Nucleus accumbens (tissue), 56 donors: Measurements from ENCODE around the gene CSMD2.

Source experiments
- DNase-seq, 56 donors: peaks; one replicate each; lab custom pipeline; 2025; lab: John Stamatoyannopoulos, UW

CSMD2 gene

DNA sequence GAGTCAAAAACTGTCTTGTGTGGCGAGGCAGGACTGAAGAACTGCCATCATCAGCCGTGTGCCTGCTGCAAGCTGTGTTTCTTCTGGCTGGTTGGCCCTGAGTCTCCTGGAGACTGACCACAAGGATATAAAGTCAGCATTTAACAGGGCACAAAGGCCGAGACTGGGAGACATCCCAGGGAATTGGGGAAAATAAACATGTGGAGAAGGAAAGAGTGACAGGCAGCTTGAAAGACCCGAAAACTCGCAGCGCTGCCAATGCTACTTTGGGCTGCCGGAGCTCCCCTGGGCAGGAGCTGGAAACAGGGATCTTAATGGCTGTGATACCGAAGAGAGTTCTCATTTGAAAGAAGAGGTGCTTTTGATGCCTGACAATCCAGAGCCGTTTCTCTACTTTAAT is 426.5 kb downstream of the CSMD2 start:
- no peak for DNase-seq

DNA sequence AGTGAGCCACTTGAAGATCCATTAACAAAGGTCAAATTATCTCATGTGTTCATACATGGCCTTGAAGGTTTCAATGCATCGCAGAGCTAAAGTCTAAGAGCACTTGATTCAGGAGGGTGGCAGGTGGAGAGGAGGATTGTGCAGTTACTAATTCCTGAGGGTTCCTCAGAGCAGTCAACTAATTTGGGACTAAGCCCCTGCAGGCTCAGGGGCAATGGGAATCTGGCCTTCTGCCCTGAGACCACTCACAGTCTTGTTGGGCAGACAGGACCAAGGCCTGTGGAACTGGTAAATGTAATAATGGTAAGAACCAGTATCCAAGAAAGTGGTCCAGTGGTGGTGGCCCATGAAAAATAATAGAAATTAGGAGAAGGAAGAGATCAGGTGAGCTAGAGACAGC is 428.5 kb downstream of the CSMD2 start:
- DNase-seq, result no peak

DNA sequence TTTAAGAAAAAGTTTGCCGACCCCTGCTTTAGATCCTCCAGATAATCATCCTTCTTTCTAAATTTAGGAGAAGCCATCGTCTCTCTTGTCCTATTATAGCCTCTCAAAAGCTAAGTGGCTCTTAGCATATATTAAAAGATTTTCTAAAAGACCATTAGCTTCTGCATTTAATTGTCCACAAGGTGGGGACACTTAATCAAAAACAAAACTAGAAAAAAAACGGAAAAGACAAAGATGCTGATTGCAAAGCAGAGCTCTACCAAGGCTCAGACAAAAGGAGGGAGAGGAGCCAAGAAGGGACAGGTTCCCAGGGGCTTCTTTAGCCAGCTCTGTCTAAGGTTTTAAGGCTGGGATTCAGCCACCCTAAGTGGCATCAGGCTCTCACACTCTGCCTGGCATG is 429.4 kb downstream of the CSMD2 start:
- DNase-seq, result no peak

DNA sequence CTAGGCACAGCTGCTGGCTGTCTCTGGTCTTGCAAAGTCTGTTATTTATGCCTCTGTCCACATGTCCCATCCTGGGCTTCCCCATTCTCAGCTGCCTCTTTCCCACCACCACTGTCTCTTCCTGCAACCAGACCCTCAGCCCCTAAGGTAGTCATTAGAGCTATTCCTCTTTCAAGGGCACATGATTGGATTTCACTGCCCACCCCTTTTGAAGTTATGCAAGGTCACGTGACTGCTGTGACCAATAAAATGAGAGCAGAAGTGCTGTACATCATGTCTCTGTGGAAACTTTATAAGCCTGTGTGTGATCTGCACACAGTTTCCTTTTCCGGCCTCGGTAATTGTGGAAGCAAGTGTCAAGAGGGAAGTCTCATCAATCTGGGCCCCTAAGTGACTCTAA is 437.7 kb downstream of the CSMD2 start:
- DNase-seq, result no peak

DNA sequence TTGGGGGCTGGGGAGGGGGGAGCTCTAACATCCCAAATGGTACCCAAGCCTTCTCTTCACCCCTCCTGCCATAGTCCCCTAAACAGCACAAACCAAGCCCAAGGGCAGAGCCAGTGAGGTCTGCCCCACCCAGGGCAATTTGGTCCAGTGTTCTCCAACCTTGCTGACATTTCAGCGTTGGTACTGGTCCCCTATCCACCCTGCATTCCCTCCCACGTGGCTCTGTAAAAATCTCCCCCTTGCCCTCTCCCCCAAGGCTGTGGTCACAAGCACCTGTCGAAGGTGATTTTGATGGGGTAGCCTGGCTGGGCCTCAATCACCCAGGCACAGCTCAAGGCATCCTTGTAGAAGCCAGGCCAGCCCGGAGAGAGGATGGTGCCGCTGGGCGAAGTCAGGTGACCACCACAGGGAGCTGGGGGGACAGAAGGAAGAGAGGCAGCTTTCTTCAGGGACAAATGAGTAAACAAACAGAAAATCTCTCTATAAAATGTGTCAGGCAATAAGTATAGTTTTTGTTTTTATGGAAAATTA is 438.7 kb downstream of the CSMD2 start:
- no peak for DNase-seq

DNA sequence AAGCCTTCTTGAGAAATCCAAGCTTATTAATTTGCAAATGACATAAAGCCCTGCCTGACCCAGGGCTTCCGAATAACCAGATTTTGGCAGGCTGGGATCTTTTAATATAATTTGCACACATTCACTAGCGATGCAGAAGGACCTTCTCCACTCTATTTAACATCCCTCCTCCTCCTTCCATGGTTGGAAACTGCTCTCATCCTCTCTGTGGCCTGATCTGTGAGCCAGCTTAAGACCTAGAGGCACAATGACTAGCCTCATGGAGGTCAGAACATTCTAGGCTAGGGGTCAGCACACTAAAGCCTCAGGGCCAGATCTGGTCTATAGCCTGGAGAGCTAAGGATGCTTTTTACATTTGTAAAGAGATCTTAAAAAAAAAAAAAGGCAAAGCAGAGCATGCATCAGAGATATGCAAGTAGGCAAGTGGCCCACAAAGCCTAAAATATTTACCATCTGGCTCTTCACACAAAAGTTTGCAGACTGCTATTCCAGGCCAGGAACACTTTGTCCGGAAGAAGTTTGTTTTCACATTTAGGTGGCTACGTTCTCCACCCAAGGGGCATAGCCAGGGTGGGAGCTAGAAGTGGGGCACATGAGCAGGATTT is 439.4 kb downstream of the CSMD2 start:
- no peak for DNase-seq

DNA sequence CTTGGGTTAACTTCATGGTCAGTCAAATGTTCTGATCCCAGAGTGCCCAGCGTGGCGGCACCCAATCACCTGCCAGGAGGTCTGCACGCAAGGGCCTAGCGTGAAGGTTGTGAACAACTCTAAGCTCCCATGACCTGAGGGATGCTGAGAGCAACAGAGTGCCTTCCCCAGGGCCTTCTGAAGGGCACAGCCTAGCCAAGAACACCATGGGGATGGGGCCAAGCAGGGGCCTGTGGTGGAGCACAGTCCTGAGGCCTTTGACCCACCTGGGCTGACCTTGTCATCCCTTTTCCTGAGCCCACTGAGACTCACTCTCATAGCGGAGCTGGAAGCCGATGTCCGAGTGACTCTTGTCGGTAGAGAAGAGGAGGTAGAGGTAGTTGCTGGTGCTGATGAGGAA is 440.0 kb downstream of the CSMD2 start:
- DNase-seq, result no peak

DNA sequence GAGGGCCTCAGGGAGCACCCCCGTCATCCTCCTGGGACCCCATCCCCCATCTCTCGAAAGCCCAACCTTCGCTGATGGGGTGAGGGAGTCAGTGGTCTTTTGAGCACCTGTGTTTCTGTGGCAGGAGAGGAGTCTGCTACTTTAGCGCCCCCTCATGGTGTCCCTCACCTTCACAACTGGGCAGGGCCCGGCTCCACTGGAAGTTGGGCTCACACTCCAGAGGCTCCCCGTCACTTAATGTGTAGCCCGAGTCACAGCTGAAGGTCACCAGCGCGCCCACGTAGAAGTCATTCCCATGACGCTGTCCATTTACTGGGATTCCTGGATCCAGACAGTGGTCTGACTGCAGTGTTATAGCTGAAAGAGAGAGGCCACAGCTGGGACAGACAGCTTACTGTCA is 440.7 kb downstream of the CSMD2 start:
- no peak for DNase-seq

DNA sequence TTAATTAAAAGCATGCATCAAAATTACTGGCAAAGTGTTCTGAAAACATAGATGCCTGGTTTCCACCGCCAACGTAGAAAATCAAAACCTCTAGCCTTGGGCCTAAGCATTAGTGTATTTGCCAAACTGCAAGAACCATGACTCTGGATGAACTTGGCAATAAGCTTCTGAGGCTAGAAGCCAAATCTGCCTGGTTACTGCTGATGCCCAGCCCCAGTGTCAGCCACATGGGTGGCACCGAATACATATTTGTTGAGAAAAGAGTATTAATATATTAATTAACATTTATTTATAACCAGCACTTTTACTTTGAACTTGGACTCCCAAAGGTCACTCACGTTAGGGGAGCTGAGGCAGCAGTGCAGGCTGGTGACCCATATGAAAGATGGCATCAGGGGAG is 441.8 kb downstream of the CSMD2 start:
- DNase-seq, result no peak

DNA sequence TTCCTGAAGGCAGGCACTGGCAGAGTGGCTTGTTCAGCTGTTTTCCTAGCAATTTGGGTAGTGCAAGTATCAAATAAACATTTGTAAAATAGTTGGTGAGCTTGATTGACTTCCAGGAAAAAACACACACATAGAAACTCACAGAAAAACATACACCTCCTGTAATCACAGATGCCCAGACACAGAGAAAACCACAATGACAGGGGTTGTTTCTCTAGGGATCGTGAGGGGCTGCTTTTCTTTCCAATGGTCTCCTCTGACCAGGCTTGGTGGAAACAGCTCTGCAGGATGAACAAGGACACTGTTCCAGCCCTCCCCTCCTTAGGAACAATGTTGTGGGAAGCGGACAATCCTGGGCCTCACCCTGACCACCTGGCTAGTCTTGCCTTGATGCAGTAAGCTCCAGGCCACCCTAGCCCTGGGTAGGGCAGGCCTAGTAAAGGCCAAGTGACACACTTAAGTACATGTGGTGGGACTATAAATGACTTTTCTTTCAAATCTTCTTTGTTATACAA is 443.7 kb downstream of the CSMD2 start:
- DNase-seq, result no peak

DNA sequence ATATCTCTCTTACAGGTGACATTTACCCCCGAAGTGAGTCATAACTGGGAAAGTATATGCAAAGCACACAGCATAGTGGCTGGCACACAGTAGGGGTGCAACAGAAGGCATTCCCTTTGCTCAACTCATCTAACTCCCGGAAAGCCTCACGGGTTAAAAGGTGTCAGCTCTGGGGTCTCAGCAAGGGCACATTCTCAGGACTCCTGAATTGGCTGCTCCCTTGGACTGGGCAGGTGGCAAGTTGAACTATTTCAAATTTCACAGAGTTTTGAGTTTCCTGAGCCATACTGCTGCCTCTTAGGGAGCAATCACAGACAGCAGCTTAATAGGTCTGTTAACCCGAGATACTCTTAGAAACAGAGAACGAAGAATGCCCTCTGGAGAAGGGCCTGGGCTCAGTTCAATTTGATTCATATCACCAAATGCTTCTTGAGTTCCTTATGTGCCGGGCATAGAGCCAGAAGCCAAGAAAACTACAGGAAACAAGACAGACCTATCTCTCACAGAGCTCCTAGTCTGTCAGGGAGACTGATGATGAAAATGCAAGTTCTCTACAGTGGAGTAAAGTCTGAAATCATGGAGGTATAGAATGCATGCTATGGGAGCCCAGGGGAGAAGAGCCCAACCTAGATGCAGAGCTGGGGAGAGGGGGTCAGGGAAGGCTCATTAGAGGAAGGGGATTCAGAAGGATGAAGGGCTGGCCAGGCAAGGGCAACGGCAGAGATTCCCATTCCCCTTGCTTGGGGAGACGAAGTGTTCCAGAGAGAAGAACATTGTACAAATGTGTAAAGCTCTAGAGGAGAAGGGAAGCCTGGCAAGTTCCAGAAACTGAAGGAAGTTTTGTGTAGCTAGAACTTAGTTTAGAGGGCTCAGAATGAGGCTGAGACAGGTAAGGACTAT is 445.0 kb downstream of the CSMD2 start:
- DNase-seq, result no peak

DNA sequence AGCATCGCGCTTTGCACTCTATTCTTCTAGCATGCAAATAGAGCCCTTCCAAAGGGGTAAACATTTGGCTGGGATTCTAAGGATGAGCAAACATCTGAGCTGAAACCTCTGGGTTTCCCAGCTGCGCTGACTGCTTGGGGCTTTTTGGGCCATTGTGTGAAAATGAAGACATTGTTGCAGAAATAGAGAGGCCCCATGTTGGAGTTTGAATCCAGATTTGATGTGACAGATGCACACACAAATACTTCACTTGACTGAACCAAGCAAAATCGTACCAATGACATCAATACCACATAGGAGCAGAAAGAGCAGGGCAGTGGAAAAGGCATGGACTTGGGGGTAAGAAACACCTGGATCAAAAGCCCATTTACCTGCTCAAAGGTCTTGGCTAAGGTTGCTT is 445.7 kb downstream of the CSMD2 start:
- DNase-seq, result no peak

DNA sequence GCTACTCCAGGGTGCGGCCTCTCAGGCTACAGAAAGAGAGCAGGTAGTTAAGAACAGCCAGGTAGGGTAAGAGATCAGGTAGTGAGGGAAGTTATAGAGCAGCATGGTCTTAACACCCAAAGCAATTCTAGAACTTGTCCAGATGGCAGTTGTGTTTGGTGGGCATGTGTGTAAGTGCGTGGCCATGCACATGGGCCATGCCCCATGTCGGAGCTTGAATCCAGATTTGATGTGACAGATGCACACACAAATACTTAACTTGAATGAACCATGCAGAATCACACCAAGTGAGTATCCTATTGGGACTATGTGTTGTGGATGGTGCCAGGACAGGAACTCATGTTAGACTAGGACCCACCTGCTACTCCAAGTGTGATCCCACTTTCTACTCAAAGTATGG is 446.8 kb downstream of the CSMD2 start:
- no peak for DNase-seq

DNA sequence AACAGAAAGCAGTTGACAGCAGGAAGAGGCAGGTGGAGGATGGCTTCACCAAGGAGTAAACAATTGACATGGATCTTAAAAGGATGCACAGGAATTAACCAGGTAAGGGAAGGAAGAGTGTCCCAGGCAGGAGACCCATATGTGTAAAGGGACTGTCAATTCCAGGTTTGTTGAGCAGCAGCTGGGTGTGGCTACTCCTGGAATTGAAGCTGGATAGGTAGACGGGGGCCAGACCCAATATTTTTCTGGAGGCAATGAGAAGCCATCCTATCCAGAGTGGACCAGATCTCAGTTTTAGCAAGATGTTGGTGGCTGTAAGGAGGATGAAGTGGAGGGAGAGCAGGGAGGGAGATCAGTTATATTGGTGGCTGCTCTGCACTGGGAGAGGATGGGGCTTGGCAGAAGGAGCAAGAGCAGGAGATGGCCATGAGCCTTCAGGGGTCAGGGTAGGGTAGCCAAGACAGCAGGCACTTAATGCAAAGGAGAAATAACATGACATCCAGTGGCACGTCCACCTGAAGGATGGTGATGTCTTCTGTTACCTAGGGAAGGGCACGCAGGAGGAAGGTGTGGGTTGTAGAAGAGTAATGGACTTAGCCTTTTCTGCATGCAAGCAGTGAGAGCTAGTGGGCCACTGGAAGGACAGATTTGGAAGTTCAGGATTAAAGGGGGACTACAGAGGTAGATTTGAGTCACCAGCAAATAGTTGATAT is 447.9 kb downstream of the CSMD2 start:
- DNase-seq, result no peak

DNA sequence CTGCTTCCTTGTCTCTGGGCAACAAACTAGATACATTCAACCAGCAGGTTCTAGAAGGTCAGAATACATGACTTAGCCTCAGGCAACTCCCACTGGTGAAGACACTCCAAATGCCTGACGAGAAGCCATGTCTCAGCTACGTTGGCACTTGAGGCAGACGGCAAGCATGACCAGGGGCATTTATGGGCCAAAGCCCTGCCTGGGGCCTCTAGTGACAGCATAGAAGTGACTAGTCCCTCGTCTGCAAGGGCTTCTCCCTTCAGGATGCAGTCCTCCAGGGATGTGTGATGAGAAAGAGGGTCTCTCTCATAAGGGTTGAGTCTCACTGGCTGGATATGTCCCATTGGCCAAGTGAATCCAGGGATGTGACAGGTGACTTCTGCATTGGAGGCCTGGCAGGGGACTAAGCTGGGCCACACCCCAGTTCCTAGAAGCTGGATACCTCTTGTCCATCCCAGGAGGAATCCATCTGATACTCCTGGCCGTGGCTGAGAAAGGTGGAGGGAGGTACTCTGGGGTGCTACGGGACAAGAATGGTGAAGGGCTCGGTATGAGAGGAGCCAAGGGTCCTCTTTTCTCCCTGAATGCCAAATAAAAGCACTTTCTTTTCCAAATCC is 449.7 kb downstream of the CSMD2 start:
- DNase-seq, result no peak

DNA sequence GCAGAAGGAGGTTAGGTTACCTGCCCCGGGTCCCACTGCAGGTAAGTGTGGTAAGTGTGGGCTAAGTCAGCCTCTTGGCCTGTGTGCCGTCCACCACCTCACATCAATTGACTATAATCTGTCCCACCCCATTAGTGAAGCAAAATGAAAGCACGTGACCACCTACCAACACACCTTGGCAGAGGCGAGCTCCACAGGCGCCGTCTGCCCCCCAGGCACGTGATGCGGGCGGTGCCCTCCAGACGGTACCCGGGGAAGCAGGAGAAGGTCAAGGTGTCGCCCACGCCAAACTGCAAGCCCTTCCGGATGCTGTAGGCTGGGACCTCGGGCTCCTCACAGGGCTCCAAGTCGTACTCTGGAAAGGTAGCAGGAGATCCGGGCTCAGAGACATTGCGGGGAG is 450.6 kb downstream of the CSMD2 start:
- no peak for DNase-seq

DNA sequence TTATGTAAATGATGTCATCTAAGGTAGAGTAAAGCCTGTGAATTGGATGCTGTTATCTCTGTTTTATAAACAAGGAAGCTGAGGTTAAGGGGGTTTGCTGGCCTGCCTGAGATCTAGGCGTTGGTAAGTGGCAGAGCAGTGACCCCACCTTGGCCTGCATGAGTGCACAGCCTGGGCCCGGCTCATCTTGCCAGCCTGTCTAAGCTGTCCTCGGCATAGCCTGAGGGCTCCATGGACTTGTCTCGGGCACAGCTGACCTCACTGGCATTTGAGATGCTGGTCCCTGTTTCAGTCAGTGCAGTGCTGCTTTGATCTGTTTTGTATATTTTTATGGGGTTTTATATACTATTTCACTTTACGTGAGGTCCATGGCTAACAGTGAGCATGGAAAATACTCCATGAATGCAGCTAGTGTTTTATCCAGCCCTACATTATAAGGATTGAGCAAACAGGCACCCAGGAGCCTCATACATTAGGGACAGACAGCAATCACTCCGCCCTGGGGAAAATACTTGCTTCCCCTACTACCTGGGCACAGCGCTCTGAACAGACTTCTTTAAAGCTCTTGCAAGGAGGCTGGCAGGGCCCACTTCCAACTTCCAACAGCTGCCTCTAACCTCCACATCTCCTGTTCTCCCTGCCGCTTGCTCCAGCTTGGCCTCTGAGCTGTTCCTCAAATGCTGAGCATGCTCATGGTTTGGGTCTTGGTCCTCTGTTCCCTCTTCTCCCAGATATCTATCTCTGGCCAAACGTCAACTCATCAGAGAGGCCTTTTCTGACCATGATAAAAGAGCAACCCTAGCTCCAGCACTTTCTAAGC is 451.8 kb downstream of the CSMD2 start:
- no peak for DNase-seq

DNA sequence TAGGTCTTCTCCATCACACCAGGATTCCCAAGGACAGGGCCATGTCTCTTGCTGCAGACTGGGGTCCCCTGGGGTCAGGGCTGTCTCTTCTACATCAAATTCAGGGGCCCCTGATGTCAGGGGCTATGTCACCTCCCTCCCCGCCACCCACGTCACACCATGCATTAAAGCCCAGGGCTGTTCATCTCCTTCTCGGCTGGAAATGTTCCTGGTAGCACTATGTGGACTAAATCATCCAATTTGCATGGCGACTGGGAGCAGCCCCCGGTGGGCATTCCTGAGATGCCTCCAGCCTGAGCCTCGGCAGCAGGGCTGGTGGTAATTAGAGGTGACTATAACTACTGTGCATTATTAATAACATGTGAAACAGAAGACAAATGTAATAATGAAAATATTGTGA is 452.8 kb downstream of the CSMD2 start:
- no peak for DNase-seq

DNA sequence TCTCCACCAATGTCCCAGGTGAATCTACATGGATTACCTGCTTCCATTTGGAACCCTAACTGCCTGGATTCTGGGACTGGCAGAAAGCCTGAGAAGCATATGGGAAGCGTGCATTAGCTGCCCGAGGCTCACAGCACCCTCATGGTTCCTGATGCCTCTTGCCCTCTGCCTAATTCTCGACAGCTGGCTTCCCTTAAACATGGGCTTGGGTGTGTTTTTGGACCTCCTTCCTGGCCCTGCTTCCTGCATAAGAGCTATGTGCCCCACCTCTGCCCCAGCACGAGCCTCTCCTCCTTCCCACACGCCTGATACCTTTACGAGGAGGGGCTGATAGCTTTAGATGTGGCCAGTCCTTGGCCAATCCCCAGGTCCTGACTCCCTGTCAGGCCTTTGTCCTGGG is 453.5 kb downstream of the CSMD2 start:
- no peak for DNase-seq

DNA sequence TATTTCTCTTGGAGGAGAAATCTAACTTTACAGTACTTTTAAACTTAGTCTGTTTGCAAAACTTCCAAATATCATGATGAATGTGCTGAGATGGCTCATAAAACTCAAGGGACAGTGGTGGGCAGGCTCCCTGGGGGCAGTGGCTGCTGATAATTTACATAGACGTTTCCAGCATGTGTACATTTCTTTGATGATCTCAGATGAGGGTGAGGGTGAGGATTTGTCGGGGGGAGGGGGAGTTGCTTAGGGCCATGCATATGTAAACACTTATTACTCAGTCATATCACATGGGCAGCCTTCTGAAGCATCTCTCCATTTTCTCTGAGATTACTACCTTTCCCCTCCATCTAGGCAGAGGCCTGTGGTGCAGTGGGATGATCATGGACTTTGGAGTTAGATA is 454.1 kb downstream of the CSMD2 start:
- DNase-seq, result no peak
